HG03460 (cell line): ENCODE results near the gene IRF3.

Experiments used
- ATAC-seq: cut with Tn5 transposase; IDR thresholded peaks from one replicate; pipeline ENCODE4 v1.9.1; 2021; ENCODE audit not compliant: unreplicated experiment

Gene IRF3

GRCh38 chr19:49687566-49688316, 22.1 kb upstream of the IRF3 start:
- ATAC-seq = no peak

DNA sequence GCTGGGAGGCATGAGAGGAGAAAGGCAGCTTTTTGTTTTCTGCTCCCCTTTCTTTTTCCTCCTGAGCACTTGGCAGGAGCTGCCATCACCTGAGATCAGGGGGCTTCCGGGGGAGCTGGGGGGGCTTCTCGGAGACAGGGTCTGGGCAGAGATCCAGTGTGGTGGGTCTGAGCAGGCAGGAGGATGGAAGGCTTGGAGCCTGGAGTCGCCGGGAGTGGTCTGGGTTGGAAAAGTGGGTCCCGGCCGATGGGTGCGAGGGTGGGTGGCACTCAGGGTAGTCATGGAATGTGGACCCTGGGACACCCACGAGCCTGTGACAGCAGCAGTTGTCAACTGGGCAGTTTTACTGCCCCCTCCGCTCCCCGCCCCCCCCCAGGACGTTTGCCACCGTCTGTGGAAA, 21.5 kb upstream of the IRF3 start:
- ATAC-seq = no peak

DNA sequence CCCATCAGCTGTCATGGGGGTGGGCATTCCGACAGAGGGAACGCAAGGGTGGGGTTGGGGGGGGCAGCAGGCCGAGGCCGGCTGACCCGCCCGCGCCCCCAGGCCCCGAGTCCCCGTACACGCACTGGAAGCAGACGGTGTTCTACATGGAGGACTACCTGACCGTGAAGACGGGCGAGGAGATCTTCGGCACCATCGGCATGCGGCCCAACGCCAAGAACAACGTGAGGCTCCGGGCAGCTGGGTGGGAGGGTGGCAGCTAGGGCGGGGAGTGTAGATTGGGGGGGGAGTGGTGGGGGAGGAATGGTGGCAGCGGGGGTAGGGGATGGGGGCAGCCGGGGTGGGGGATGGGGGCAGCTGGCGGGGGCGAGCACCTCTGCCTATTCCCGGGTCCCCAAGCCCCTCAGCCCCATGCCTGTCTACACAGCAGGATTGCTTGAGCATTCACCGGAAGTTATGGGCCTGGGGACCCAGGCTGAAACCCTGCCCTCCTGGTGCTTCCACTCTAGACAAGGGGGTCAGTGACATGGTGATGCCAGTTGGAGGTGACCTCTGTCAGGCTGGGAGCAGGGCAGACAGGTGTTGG, 20.9 kb upstream of the IRF3 start:
- no peak for ATAC-seq

DNA sequence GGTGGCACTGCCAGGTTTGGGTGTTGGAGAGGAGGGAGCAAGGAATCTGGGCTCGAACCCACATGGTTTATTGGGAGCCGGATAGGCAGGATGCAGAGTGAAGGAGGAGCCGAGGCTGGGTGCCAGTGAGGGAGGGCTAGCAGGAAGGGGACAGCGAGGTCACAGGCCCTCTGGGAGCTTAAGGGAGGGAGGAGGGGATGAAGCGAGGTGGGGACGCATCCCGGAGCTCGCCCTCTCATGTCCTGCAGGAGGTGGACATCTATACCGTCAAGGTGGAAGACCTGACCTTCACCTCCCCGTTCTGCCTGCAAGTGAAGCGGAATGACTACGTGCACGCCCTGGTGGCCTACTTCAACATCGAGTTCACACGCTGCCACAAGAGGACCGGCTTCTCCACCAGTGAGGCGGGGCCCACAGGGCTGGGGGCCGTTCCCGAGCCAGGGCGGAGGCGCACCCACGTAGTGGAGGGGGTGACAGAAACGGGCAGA, 20.2 kb upstream of the IRF3 start:
- ATAC-seq = no peak

DNA sequence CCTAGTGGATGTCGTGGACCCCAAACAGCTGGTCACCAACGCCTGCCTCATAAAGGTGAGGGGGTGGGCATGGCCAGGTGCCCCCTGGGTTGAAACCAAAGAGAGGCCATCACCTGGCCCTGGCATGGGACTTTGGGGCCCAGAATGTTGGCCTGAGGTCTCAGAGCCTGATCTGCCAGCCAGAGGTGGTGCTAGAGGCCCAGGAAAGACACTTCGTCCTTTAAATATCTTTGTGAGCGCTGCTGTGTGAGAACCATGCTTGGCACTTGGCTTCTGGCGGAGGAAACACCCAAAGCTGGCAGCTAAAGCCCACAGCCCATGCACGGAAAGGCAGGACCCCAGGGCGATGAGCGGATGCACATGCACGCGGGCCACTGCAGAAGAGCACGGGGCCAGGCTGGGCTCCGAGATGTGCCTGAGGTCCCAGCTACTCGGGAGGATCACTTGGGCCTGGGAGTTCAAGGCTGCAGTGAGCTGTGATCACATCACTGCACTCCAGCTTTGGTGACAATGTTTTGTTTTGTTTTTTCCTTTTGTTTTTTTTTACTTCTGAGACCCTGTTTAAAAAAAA, 19.4 kb upstream of the IRF3 start:
- no peak for ATAC-seq

DNA sequence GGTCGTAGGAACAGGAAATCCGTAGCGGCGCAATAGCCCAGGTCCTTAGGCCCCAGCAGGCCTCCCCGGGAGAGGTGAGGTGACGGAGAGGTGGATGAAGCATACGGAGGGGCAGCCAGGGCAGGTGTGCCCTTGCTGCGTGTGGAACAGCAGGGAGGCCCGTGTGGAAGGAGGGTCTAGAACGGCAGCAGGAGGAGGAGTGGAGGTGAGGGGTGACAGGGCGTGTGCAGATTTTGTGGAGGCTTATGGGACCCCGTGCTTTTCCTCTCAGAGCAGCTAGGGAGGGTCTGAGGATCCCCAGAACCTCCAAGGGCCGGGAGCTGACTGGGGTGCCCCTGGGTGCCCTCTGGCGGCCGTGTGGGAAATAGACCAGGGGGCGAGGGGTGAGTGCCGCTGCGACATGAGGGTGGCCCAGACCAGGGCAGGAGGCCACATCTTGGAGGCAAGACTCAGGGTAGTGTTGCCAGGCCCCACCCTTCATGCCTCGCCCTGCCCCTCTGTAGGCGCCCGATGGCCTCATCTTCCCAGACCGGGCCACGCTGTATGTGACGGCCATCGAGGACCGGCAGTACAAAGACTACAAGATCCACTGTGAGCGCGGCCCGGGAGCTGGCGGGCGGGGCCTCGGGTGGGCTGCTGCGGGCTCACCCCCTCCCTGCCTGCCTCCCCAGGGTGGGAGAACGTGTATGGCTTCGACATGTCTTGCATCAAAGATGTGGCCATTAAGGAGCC, 18.8 kb upstream of the IRF3 start:
- no peak for ATAC-seq

GRCh38 chr19:49683814-49684250, 18.2 kb upstream of the IRF3 start:
- no peak for ATAC-seq

GRCh38 chr19:49682274-49682673, 16.6 kb upstream of the IRF3 start:
- ATAC-seq = no peak

DNA sequence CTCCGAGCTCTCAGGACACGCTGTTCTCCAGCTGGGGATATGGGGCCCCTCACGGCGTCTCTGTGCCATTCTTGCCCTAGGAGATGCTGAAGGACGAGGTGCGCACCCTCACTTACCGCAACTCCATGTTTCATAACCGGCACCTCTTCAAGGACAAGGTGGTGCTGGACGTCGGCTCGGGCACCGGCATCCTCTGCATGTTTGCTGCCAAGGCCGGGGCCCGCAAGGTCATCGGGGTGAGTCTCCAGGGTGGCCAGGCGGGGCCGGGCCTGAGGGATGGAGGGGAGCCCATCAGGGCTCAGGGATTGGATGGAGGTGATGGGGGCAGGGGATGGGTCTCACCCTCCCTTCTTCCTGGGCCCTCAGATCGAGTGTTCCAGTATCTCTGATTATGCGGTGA, 16.2 kb upstream of the IRF3 start:
- ATAC-seq = no peak

DNA sequence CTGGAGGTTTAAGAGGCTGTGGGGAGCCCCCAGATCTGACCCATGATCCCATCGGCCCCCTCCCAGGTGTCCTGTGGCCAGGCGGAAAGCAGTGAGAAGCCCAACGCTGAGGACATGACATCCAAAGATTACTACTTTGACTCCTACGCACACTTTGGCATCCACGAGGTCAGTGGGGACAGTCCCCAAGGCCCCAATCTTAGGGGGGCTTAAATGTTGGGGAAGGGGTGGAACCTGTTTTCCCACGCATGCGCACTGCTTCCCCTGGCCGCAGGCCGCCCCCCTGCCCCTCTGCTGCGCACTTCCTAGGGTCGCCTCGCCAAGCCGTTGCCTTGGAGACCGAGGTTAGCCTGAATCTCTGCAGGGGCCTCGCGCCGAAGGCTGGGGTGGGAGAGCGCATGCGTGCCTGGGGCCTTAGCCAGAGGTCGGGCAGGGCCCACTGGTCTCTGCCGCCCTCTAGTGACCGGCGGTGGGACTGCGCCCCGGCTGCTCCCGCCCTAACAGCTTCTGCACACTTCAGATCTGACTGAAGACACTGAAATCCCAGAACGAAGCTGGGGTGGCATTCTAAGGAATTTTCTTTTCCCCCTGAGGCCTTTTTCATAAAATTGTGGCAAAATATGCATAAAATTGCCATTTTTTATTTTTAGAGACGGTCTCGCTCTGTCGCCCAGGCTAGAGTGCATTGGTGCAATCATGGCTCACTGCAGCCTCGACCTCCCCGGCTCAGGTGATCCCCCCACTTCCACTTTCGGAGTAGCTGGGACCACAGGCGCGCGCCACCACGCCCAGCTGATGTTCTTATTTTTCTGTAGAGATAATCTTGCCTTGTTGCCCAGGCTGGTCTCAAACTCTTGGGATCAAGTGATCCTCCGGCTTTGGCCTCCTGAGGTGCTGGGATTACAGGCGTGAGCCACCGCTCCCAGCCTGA, 15.0 kb upstream of the IRF3 start:
- no peak for ATAC-seq

GRCh38 chr19:49679771-49680413, 14.2 kb upstream of the IRF3 start:
- ATAC-seq = no peak

DNA sequence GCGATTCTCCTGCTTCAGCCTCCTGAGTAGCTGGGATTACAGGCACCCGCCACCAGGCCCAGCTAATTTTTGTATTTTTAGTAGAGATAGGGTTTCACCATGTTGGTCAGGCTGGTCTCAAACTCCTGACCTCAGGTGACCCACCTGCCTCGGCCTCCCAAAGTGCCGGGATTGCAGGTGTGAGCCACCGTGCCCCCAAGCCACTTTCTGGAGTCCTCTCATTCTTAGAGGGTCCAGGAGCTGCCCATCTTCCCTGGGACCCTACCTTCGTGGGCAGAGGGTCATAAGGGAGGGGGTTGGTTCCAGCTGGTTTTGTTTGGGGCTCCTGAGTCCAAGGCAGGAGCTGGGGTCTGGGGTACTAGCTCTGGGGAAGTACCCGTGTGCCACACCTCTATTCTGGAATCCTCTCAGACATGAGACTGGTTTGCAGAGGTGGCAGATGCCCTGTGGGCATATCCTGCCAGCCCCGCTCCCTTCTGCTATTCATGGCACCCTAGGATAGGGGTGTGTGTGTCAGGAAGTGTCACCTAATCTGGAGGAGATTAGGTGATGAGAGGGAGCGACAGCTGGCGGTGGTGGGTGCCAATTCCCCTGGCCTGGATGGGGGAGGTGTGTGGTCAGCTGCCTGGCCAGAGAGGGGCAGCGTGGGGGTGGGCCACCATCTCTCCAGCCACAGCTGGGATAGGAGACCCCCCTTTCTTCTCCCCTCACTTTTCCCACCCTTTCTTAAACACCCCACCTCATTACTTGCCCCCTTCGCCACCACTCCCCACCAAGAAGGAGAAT, 13.5 kb upstream of the IRF3 start:
- no peak for ATAC-seq

- ATAC-seq = no peak
These were observed 12.4 kb upstream of the IRF3 start for GRCh38 chr19:49677901-49678674.

GRCh38 chr19:49677231-49677900, 11.7 kb upstream of the IRF3 start, which contains the start of gene PRMT1:
PRMT1 (plus strand) TSS chr19:49677271; CDS start chr19:49677281, 10 bp downstream.
- ATAC-seq = no peak

DNA sequence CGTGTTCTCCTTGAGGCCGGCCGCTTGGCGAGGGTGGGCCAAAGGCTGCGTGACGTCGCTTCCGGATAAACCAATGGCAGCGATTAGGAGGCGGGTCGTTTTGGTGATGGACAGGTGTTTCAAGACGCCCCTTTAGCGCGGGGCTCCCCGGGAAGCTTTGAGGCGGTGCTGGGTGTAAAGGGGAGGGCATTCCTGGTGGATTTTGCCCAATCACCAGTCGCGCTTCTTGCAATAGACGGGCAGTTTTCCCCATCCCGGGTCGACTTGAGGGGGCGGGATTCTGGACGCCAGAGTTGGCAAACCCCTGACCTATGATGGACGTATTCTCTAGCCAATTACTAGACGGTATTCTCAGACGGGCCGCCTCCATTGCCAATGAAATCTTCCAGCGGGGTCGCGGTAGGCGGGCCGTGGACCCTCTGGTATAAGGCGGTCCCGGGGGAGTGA, 11.2 kb upstream of the IRF3 start:
- peak; percentile 57 for ATAC-seq

- ATAC-seq = peak; percentile 27
These were observed 10.6 kb upstream of the IRF3 start for GRCh38 chr19:49676136-49676783.
